H9 (cell line): ENCODE results near the gene EMC8. TPM values are rescaled to one million over a fixed set of nuclear protein-coding genes. Genes with fewer than 3 reads are reported as not detected.

Experiments
- DNase-seq: peaks from one replicate; pipeline ENCODE4 v3.0.0-alpha.2; 2017
- H2AFZ ChIP-seq: one replicate; pipeline ENCODE4 v1.6.1; 2013; ENCODE audit warnings: mild to moderate bottlenecking, low read length, control low read depth, moderate library complexity
- H2AK5ac ChIP-seq: 2 replicates; pipeline ENCODE4 v1.6.1; 2013; ENCODE audit warnings: low read length, control low read depth, mixed read lengths; ENCODE audit not compliant: insufficient read length
- H2BK120ac ChIP-seq: one replicate; pipeline ENCODE4 v1.6.1; 2013; ENCODE audit warnings: low read depth, mild to moderate bottlenecking, low read length, control low read depth, inconsistent platforms; ENCODE audit not compliant: poor library complexity, severe bottlenecking
- H2BK12ac ChIP-seq: 2 replicates; pipeline ENCODE4 v1.6.1; 2013; ENCODE audit warnings: low read length, control low read depth, mixed read lengths, low read depth; ENCODE audit not compliant: insufficient read length
- H2BK15ac ChIP-seq: 2 replicates; pipeline ENCODE4 v1.6.1; 2013; ENCODE audit warnings: low read depth, low read length, control low read depth
- H2BK20ac ChIP-seq: one replicate; pipeline ENCODE4 v1.6.1; 2013; ENCODE audit warnings: low read depth, mild to moderate bottlenecking, low read length, control low read depth, inconsistent platforms; ENCODE audit not compliant: poor library complexity, severe bottlenecking
- H2BK5ac ChIP-seq: 2 replicates; pipeline ENCODE4 v1.6.1; 2013; ENCODE audit warnings: low read length, control low read depth, mixed read lengths; ENCODE audit not compliant: insufficient read length
- H3K14ac ChIP-seq: 2 replicates; pipeline ENCODE4 v1.6.1; 2013; ENCODE audit warnings: low read length, control low read depth; ENCODE audit not compliant: insufficient read depth
- H3K18ac ChIP-seq: 2 replicates; pipeline ENCODE4 v1.6.1; 2013; ENCODE audit warnings: low read depth, mild to moderate bottlenecking, mixed read lengths, low read length, control low read depth; ENCODE audit not compliant: insufficient read length
- H3K23ac ChIP-seq: 2 replicates; pipeline ENCODE4 v1.6.1; 2013; ENCODE audit warnings: low read length, control low read depth, mixed read lengths, low read depth; ENCODE audit not compliant: insufficient read length
- H3K23me2 ChIP-seq: 2 replicates; pipeline ENCODE4 v1.6.1; 2013; ENCODE audit warnings: low read depth, mild to moderate bottlenecking, mixed read lengths, low read length, control low read depth; ENCODE audit not compliant: insufficient read length, poor library complexity, severe bottlenecking
- H3K27ac ChIP-seq: 2 replicates; pipeline ENCODE4 v1.5.1; 2013; ENCODE audit warnings: low read length, control low read depth, mixed read lengths, low read depth; ENCODE audit not compliant: insufficient read length
- H3K27me3 ChIP-seq: 2 replicates; pipeline ENCODE4 v1.6.1; 2013; ENCODE audit warnings: low read length, control low read depth, inconsistent platforms; ENCODE audit not compliant: insufficient read depth
- H3K4ac ChIP-seq: 2 replicates; pipeline ENCODE4 v1.6.1; 2013; ENCODE audit warnings: low read depth, mild to moderate bottlenecking, control low read depth, inconsistent platforms, low read length, moderate library complexity
- H3K4me1 ChIP-seq: 2 replicates; pipeline ENCODE4 v1.6.1; 2013; ENCODE audit warnings: low read length, control low read depth, inconsistent platforms; ENCODE audit not compliant: insufficient read depth
- H3K4me2 ChIP-seq: 2 replicates; pipeline ENCODE4 v1.6.1; 2013; ENCODE audit warnings: low read length, control low read depth, mixed read lengths; ENCODE audit not compliant: insufficient read length, insufficient read depth
- H3K56ac ChIP-seq: 2 replicates; pipeline ENCODE4 v1.6.1; 2013; ENCODE audit warnings: low read depth, mild to moderate bottlenecking, mixed read lengths, low read length, control low read depth; ENCODE audit not compliant: insufficient read length
- H3K79me1 ChIP-seq: 2 replicates; pipeline ENCODE4 v1.6.1; 2013; ENCODE audit warnings: low read depth, mild to moderate bottlenecking, moderate library complexity, low read length, control low read depth, inconsistent platforms; ENCODE audit not compliant: insufficient read depth, poor library complexity, severe bottlenecking
- H3K79me2 ChIP-seq: 2 replicates; pipeline ENCODE4 v1.6.1; 2013; ENCODE audit warnings: low read length, control low read depth, inconsistent platforms; ENCODE audit not compliant: insufficient read depth
- H3K9ac ChIP-seq: 2 replicates; pipeline ENCODE4 v1.6.1; 2013; ENCODE audit warnings: low read length, control low read depth, mixed read lengths; ENCODE audit not compliant: insufficient read length; ENCODE audit errors: extremely low read depth
- H3K9me3 ChIP-seq: one replicate; pipeline ENCODE4 v1.6.1; 2013; ENCODE audit warnings: low read depth, low read length, inconsistent platforms; ENCODE audit not compliant: control insufficient read depth
- H3T11ph ChIP-seq: one replicate; pipeline ENCODE4 v1.6.1; 2013; ENCODE audit warnings: mild to moderate bottlenecking, low read length, control low read depth, inconsistent platforms
- H4K20me1 ChIP-seq: one replicate; pipeline ENCODE4 v1.6.1; 2013; ENCODE audit not compliant: control insufficient read depth, insufficient read length, insufficient read depth
- H4K5ac ChIP-seq: 2 replicates; pipeline ENCODE4 v1.6.1; 2013; ENCODE audit warnings: low read depth, mild to moderate bottlenecking, mixed read lengths, low read length, control low read depth; ENCODE audit not compliant: insufficient read length
- H4K8ac ChIP-seq: replicated peaks from 2 replicates; pipeline ENCODE4 v1.6.1; 2013; ENCODE audit warnings: low read length, control low read depth, mixed read lengths, low read depth; ENCODE audit not compliant: insufficient read length
- H4K91ac ChIP-seq: 2 replicates; pipeline ENCODE4 v1.6.1; 2013; ENCODE audit warnings: low read depth, mild to moderate bottlenecking, moderate library complexity, mixed read lengths, low read length, control low read depth; ENCODE audit not compliant: insufficient read length
- H3K27ac Mint-ChIP-seq, 3 experiments: 2 replicates in 2 of 3; 3 replicates in 1 of 3; pipeline ENCODE4 v1.8.0; 2020 to 2021; ENCODE audit warnings: mixed read lengths in 3 of 3, mild to moderate bottlenecking in 1 of 3, moderate library complexity in 1 of 3
- H3K27me3 Mint-ChIP-seq: 2 replicates; pipeline ENCODE4 v1.8.0; 2021; ENCODE audit warnings: low read depth, mild to moderate bottlenecking, moderate library complexity, mixed read lengths
- H3K36me3 Mint-ChIP-seq, 3 experiments: 2 replicates in 2 of 3; 3 replicates in 1 of 3; pipeline ENCODE4 v1.8.0; 2020 to 2021; ENCODE audit warnings: low read depth in 3 of 3, mixed read lengths in 3 of 3; ENCODE audit not compliant: insufficient read depth in 1 of 3
- H3K4me1 Mint-ChIP-seq, 2 experiments: 2 replicates each; pipeline ENCODE4 v1.8.0; 2020; ENCODE audit warnings: mixed read lengths in 2 of 2
- H3K4me3 Mint-ChIP-seq, 2 experiments: 2 replicates in 1 of 2; 3 replicates in 1 of 2; pipeline ENCODE4 v1.8.0; 2020 to 2021; ENCODE audit warnings: mild to moderate bottlenecking in 2 of 2, mixed read lengths in 2 of 2, moderate library complexity in 1 of 2
- H3K9me3 Mint-ChIP-seq, 2 experiments: 2 replicates in 1 of 2; 3 replicates in 1 of 2; pipeline ENCODE4 v1.8.0; 2020; ENCODE audit warnings: mild to moderate bottlenecking in 2 of 2, mixed read lengths in 2 of 2, moderate library complexity in 1 of 2
- CTCF ChIP-seq: fragments of 200-600 bp; sonication (generic); conservative IDR thresholded peaks from 3 replicates; pipeline ENCODE4 v1.8.0; 2021; ENCODE audit warnings: antibody characterized with exemption, mild to moderate bottlenecking
- WGBS: extraction: QIAGEN DNeasy Blood & Tissue Kit; methylation state at CpG from one replicate; pipeline ENCODE4 v1.1.7; 2013; ENCODE audit warnings: missing lambda C conversion rate, low lambda C conversion rate, mixed read lengths; ENCODE audit not compliant: insufficient read length; ENCODE audit errors: extremely low coverage; 5-methylcytosine and 5-hydroxymethylcytosine counted together
- total RNA-seq: library from RNA; stranded (reverse); gene quantifications from 2 replicates; pipeline ENCODE4 v1.2.1, GENCODE V29; 2021

EMC8 gene
- total RNA-seq, 1 experiment from 2014 or later: 52.3 TPM

DNA sequence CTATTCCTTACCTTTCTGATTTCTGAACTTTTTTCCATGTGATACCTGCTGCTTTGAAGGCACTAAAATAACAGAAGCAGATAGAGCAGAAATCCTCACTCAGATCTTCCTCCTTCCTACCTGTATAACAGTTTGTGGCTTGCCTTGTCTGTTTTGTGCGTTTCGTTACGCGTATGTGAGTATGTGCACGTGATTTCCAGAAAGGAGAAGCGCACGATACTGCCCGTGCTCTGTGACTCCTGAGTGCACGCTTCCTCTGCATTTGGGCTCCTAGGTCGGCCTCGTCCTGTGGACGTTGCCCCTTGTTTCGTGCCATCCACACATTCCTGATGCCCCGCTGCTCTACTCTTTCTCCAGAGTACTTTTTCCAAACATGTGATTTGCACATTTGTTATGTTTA lies 4.2 kb upstream of the EMC8 start:
- no peak overlapping the region for H4K8ac ChIP-seq
- H3K4ac ChIP-seq: no peak overlapping the region
- H3K27me3 ChIP-seq: no peaks in the 10 kb centered on the region
- no peak overlapping the region for H2BK15ac ChIP-seq
- H2AFZ ChIP-seq: no peak overlapping the region
- peaks cover 11% of the 10 kb centered on the region for H3K79me1 ChIP-seq
- H3K14ac ChIP-seq: no peak overlapping the region
- H2AK5ac ChIP-seq: no peak overlapping the region
- no CpG with 5 or more reads among the region's 14 CpGs for WGBS
- H3K27me3 Mint-ChIP-seq: no peaks in the 10 kb centered on the region; the same call in 1 of the 2 replicates
- no peak overlapping the region for H2BK120ac ChIP-seq
- no peak overlapping the region for H2BK20ac ChIP-seq
- no peaks in the 10 kb centered on the region for H3K9me3 ChIP-seq
- H4K5ac ChIP-seq: no peak overlapping the region
- peaks cover 11% of the 10 kb centered on the region for H3K23me2 ChIP-seq
- H2BK12ac ChIP-seq: no peak overlapping the region
- no peaks in the 10 kb centered on the region for H3K9me3 Mint-ChIP-seq
- H3K56ac ChIP-seq: no peak overlapping the region
- H3K23ac ChIP-seq: no peak overlapping the region
- H3K79me2 ChIP-seq: peaks cover 12% of the 10 kb centered on the region
- no peak overlapping the region for H3K9ac ChIP-seq
- no peak overlapping the region for H3K18ac ChIP-seq
- no peaks in the 10 kb centered on the region for H4K20me1 ChIP-seq
- no peak for TF ChIP-seq CTCF
- H3K4me2 ChIP-seq: no peak overlapping the region
- H3K27ac ChIP-seq: no peak overlapping the region
- no peak for DNase-seq
- no peaks in the 10 kb centered on the region; the same call in 1 of the 2 replicates for H3K4me1 ChIP-seq
- peaks cover 9 to 10% of the 10 kb centered on the region in 2 experiments for H3K4me1 Mint-ChIP-seq
- H3K27ac Mint-ChIP-seq: no peak overlapping the region; a peak in 2 of 7 replicates
- H2BK5ac ChIP-seq: no peak overlapping the region
- no peak overlapping the region for H3T11ph ChIP-seq
- no peak overlapping the region for H3K4me3 Mint-ChIP-seq
- H4K91ac ChIP-seq: no peak overlapping the region
- H3K36me3 Mint-ChIP-seq: peaks cover 56 to 67% (median 62%) of the 10 kb centered on the region in 3 experiments
